Right kidney (tissue), 1 donor: ENCODE data around the gene HRH1.
"Not testable (repeated sequence)": the region's sequence is repeated elsewhere in the genome, so short reads cannot be mapped to it uniquely, and the experiment has no call there.

Experiments used
- DNase-seq: peaks from one replicate; pipeline ENCODE4 v3.0.0-alpha.2; 2016

Gene HRH1

DNA sequence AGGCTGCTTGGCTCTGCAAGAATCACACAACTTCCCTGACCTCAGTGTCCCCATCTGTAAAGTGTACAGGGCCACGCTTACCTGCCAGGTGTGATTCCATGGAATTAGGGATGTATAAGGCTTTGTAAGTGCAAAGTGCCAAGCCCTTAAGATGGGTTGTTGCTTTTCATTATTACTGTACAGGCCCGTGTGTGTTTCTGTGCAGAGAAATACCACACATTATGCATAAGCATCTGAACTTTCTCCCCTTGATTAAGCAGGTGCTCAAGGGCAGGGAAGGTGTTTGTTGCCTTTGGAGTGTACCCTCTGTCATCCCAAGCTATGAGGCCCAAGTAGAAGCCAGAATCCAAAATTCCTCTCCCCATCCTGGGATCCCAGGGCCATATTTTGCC is 13.6 kb upstream of the HRH1 start:
- DNase-seq, result no peak

- no peak for DNase-seq
Observed at GRCh38 chr3:11143476-11143875, 10.8 kb upstream of the HRH1 start.

- DNase-seq, result no peak
Observed at GRCh38 chr3:11144996-11145395, 9.3 kb upstream of the HRH1 start.

DNA sequence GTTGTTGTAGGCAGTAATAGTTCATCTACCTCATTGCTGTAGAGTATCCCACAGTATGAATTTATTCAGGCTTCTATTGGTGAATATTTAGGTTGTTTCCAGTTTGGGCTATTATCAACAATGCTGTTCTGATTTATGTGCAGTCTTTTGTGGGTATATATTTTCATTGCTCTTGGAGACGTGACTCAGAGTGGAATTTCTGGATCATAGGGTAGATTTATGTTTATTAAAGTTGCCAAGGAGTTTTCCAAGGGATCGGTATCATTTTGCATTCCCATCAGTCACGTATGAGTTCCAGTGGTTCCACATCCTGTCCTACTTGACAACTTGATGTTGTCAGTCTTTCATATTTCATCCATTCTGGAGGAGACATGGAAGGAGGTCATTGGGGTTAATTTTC is 8.4 kb upstream of the HRH1 start:
- DNase-seq, result no peak

- no peak for DNase-seq
Observed at GRCh38 chr3:11146773-11147660, 7.3 kb upstream of the HRH1 start.

- no peak for DNase-seq
Observed at GRCh38 chr3:11150256-11150655, 4.0 kb upstream of the HRH1 start.

- no peak for DNase-seq
Observed at GRCh38 chr3:11152301-11152700, 2.0 kb upstream of the HRH1 start.

DNA sequence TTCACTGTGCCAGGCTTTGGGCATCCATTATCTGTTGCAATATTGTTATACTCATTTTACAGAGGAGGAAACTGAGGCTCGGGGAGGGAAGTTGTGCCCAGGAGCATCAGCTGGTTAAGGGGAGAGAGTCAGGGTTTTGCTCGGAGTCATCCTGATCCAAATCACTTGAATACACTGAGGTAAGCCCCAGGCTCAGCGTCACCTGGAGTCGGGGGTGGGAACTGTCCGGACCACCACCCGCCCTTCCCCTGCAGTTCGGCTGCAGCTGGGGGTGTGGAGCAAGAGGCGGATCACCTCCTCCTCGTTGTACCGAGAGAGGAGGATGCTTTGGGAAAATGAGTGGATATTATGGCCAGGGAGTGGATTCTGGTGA is 646 bp downstream of the HRH1 start:
- peak; percentile 42 for DNase-seq

DNA sequence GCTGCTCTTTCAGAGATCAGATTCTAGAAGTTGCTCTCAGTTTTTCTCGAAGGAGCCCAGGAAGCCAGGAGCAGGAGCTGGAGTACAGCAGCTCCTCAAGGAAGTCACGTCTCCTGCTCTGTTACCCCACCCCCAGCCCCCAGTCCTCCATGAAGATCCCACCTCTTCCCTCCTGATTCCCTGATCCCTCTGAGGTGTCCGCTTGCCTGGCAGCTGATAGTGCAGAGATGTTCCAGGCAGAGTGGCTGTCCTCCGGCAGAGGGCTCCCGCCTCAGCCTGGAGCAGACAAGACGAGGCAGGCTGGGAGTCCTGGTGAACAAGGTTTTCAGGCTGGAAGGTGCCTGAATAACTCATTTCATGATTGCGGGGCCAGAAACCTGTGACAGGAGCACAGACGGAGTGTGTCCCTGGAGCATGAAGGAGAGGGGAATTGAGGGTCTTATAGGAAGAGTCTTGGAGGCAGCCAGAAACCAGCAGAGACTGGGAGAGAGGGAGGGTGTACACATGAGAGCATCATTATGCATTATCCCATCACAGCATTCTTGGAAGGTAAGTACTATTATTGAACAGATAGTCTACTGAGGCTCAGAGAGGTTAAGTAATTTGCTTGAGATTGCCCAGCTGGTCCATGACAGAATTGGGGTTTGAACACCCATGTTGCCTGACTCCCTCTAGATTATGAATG is 1.2 kb downstream of the HRH1 start:
- DNase-seq, result peak; percentile 36

GRCh38 chr3:11156026-11156410 is 1.7 kb downstream of the HRH1 start:
- no peak for DNase-seq

GRCh38 chr3:11157421-11157820 is 3.1 kb downstream of the HRH1 start:
- DNase-seq, result no peak

GRCh38 chr3:11159421-11159904 is 5.2 kb downstream of the HRH1 start:
- no peak for DNase-seq

DNA sequence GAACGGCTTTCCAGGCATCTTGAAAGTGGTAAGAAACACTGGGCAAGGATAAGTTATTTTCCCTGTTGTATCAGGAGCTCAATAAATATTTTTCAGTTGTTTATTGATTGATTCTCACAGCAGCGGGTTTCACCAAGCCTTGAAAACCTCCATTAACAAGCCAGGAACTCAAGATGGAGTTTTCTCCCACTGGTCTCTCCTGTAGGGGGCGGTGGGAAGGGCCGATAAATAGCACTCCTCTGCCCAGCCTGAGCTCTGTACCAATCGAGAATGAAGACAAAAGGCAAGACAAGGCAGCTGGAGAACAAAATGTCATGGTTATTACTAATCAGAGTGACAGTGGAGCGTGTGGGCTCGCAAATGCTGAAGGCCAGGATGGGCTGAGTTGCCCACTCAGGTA is 7.4 kb downstream of the HRH1 start:
- no peak for DNase-seq

DNA sequence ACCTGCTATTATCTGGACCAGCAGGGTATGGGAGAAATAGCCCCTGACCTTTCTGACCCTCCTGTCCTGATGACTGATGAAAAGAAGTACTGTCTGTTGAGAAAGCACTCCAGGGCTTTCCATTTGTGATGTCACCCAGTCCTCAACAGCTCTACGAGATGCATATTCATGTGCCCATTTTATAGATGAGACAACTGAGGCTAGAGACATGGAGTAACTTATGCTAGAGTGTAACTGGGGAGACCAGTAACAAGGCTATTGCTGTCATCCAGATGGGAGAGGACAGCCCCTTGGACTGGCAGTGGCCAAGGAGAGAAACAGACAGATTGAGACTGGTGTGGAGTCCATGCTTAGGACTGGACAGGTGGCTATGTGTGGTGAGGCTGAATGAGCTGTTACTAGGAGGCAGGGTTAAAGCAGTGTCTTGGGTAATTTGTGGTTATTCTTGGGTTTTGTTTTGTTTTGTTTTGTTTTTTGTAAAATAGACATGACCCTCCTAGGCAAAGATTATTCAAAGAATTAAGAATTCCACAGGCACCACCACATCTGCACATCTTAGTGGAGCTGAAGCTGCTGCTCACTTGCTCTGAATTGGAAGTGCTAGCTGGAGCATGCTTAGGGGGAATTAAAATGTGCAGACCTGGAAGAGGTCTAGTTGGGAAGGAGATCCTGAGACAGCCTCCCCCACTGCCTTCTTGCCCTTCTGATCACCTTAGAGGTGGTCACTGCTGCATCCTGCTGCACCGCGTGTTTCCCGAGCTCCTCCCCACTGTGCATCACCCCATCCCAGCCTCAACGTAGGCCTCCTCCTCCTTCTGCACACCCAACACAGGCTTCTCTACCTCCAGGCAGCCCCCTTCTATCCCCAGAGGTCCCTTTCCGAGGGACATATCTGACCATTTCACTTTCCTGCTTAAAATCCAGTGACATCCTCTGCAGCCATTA is 8.4 kb downstream of the HRH1 start:
- no peak for DNase-seq

DNA sequence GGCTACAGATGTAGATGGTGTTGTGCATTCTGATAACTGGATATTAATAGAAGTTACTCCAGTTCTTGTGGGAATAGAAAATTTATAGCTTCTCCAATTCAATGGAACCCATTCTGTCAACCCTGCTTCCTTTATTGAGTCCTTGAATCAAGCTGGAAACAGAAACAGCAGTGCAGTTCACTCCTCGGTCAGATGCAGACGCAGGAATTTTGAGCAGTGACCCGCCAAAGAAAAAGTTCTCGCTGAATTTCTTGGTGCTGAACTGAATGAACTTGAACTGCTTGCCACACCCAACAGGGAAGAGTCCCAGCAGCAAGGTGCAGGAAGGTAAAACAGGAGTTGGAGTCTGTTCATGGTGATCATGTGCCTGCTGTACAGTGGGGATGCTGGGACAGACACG is 10.3 kb downstream of the HRH1 start:
- no peak for DNase-seq

DNA sequence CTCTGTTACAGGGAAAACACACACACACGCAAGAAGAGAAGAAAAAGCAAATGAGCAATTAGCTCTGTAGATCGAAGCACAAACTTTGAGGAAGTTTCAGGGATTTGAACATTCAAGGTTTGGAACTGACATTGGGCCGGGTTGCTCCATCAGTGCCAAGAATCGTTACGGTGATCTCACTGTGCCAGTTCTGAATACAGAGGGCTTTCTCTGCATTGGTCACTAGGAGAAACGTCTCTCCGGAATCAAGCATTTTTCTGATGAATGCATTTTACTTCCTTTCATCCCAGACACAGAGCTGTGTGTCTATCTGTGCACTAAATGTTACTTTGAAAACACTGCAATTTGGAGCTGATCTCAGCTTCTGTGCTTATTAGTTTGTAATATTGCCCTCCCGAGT is 11.2 kb downstream of the HRH1 start:
- no peak for DNase-seq

DNA sequence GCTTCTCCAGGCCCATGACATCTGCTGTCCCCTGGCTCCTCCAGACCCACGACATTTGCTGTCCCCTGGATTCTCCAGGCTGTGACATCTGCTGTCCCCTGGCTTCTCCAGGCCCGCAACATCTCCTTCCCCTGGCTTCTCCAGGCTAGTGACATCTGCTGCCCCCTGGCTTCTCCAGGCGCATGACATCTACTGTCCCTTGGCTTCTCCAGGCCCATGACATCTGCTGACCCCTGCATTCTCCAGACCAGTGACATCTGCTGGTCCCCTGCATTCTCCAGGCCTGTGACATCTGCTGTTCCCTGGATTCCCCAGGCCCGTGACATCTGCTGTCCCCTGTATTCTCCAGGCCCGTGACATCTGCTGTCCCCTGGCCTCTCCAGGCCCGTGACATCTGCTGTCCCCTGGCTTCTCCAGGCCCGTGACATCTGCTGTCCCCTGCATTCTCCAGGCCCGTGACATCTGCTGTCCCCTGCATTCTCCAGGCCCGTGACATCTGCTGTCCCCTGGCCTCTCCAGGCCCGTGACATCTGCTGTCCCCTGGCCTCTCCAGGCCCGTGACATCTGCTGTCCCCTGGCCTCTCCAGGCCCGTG is 12.6 kb downstream of the HRH1 start:
- not testable (repeated sequence) for DNase-seq

- DNase-seq, result no peak
Observed at GRCh38 chr3:11167590-11167989, 13.3 kb downstream of the HRH1 start.

DNA sequence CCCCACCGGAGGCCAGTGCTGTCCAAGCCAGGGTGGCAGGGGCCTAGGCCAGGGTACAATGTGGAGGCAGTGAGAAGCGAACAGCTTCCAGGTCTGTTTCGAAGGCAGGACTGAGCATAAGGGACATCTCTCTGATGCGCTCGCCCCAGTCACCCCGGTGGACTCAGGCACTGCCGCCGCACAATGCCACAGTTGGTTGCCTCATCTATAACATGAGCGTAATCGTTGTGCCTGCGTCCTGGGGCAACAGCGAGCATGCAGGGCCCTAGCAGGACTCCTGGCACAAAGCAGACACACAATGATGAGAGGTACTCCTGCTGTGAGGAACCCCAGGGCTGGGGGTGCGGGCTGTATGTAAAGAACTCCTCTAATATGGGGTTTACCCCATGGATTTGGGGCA is 14.1 kb downstream of the HRH1 start:
- no peak for DNase-seq

DNA sequence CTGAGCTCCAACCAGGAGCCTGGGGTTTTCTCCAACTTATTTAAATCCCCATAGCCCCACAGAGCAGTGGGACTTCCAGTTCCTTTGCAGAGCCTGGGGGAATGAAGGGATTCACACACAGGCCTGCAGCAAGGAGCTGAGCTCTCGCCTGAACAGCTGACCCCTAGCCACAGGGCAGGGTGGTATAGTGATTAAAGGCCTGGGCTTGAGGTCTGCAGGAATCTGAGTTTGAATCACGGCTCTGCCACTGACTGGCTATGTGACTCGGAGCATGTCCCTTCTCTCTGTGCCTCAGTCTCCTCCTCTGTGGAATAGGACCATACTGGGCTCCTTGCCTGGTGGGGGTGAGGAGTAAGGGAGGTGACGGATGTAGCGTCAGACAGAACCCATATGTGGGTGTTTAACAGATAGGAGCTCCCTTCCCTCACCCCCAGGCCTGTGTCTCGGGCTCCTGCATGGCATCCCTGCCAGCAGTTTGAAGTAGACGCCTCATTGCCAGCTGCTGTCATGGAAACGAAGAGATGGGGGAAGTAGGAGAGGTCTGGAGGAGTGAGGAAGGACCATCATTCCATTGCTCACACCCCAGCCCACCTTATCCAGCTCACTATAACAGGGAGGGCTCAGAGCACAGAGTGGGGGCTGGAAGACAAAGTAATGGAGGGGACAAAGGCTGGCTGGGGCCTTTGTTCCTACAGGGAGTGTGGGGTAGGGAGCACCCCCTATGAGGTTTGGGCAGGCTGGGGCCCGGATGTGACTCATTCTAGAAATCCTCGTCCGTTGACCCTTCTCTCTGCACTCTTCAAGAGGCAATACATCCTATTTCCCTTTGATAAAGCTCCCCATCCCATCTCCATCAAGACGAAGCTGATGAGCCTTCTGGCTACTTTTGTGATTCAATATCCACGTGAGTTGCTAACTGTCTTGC is 14.8 kb downstream of the HRH1 start:
- no peak for DNase-seq
